GM12874 (cell line): ENCODE measurements around the gene POLR1F.
A peak's percentile ranks its signal among the peaks of the same experiment; 100 is the strongest.

Experiments used
- CTCF ChIP-seq: IDR thresholded peaks from 2 replicates; pipeline ENCODE4 v1.5.1; 2011; ENCODE audit warnings: low read depth, mild to moderate bottlenecking, control low read depth, low read length, moderate library complexity; ENCODE audit not compliant: insufficient read depth

The POLR1F gene

GRCh38 chr7:19725770-19726169, 16.9 kb upstream of the POLR1F start:
- TF ChIP-seq CTCF: no peak

DNA sequence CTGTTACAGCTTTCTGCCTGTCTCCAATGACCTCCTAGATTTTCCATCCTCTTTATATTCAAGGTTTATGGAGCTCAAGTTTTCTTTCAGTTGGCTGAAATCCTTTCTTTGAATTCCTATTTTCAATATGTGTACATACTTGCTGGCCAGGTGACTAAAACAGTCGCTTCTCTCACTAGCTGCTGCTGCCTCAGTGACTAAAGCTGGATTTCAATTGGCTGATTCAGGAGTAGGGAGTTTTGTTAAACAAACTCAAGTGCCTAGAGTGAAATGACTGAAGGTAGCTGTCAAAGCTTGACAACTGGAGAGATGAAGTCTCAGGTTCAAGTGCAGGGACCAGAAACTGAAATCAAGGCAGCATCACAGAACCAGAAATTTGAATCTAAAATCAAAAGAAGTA, 6.7 kb upstream of the POLR1F start:
- TF ChIP-seq CTCF: no peak

DNA sequence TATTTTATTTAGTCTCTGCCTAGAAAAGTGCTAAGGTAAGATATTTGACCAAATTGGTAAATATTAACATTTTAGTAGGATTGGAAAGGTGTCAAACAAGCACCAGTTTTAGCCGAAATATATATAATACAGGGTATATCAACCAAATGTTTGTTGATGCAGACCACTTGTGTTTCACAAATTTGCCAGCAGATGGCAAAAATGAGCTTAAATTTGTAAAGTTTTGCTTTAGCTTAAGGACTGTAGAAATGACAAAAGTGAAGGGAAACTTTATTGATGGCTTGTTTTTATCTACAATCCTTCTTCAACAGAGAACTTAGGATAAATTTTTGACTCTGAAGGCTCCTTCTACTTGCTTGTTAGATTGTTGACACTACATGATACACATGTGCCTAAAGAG, 4.8 kb upstream of the POLR1F start:
- TF ChIP-seq CTCF: peak; percentile 40; the same call in 1 of the 2 replicates

- no peak for TF ChIP-seq CTCF
Measured at GRCh38 chr7:19709249-19709578, 377 bp upstream of the POLR1F start.

DNA sequence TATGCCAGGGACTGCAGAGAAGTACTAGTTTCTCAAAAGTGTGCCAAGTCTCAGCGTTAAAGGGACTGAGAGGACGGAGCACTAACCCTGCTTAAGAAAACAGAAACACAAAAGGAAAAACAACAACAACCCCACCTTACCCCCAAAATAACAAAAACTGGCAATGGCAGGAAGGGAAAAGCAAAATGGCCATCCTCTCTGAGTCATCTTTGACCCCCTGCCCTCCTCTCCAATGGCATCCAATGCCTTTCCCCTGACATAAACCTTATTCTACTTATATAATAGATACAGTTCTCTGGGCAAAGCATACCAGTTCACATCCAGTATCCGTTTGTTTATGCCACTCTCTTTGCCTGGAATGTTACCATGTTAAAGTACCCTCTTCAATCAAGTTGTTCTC, 1.6 kb downstream of the POLR1F start:
- no peak for TF ChIP-seq CTCF

GRCh38 chr7:19705663-19706062, 3.2 kb downstream of the POLR1F start:
- TF ChIP-seq CTCF: no peak

DNA sequence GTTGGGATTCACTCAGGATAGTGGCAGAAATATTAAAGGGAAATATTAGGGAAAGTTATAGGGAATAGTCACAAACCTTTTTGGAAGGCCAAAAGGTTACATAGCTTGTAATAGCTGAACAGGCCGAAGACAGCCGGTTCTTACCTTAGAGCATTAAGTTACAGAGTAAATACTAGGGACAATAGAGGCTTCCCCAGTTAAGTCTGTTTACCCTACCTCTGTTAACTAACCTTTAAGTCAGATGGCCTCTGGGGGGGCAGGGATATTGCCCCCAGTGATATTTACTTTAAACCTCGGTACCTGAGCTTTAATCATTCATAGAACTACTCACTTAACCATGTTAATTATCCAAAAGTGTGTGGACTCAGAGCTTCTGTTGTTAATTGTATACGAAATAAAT, 7.4 kb downstream of the POLR1F start:
- no peak for TF ChIP-seq CTCF

DNA sequence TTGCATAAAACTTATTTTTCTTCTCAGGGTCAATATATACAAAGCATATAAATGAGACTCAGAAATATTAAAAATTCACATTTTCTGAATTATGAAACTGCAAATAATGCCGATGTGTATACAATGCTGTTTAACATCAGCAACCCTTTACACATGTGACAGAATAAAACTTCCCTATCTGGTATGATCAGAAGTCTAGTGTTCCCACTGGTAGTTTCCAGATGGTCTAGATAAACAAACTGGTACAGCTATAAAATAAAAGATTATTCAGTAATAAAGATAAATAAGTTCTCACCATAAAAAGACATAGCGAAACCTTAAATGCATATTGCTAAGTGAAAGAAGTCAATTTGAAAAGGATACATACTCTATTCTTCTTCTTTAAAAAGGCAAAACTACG, 7.9 kb downstream of the POLR1F start:
- TF ChIP-seq CTCF: no peak
